Stimulated activated CD4-positive, alpha-beta T cell treated with anti-CD3 and anti-CD28 coated beads, Interleukin-15, amount 100 ng/mL, for 1 hour (primary cell): ENCODE data around the gene MTX1.
"Not testable (repeated sequence)": the region's sequence is repeated elsewhere in the genome, so short reads cannot be mapped to it uniquely, and the experiment has no call there.

Experiments used
- DNase-seq, 2 donors: peaks; one replicate each; pipeline ENCODE4 v3.0.0-alpha.2; 2020; ENCODE audit warnings: low read depth in 1 of 2, low spot score in 1 of 2

The MTX1 gene

GRCh38 chr1:155208541-155209311 is at the start of gene MTX1:
TSS of gene MTX1 (plus strand) at chr1:155208695. CDS start at chr1:155208805, 110 bp downstream.
- peak; percentile 77 to 81 for DNase-seq

- no peak for DNase-seq
Observed at GRCh38 chr1:155158991-155159390, 49.5 kb upstream of the MTX1 start.

- DNase-seq, result no peak
Observed at GRCh38 chr1:155160128-155160527, 48.4 kb upstream of the MTX1 start.

GRCh38 chr1:155162631-155163030 is 45.9 kb upstream of the MTX1 start:
- not testable (repeated sequence) for DNase-seq

- DNase-seq, result not testable (repeated sequence)
Observed at GRCh38 chr1:155163785-155164184, 44.7 kb upstream of the MTX1 start.

- not testable (repeated sequence) for DNase-seq
Observed at GRCh38 chr1:155164625-155165024, 43.9 kb upstream of the MTX1 start.

- no peak for DNase-seq
Observed at GRCh38 chr1:155166051-155166470, 42.4 kb upstream of the MTX1 start.

GRCh38 chr1:155166471-155167165 is 41.9 kb upstream of the MTX1 start:
- no peak for DNase-seq

- peak; percentile 74 for DNase-seq
Observed at GRCh38 chr1:155167166-155168104, 41.1 kb upstream of the MTX1 start.

GRCh38 chr1:155168105-155168445 is 40.4 kb upstream of the MTX1 start:
- not testable (repeated sequence) for DNase-seq

GRCh38 chr1:155168456-155169210 is 39.9 kb upstream of the MTX1 start:
- no peak for DNase-seq

- DNase-seq, result no peak
Observed at GRCh38 chr1:155169541-155169940, 39.0 kb upstream of the MTX1 start.

GRCh38 chr1:155170101-155170785 is 38.3 kb upstream of the MTX1 start:
- no peak for DNase-seq

- no peak for DNase-seq
Observed at GRCh38 chr1:155170806-155171205, 37.7 kb upstream of the MTX1 start.

GRCh38 chr1:155171836-155172731 is 36.4 kb upstream of the MTX1 start:
- DNase-seq, result no peak

GRCh38 chr1:155172732-155173477 is 35.6 kb upstream of the MTX1 start, which contains the start of gene KRTCAP2:
TSS of gene KRTCAP2 (minus strand) at chr1:155173304. CDS start at chr1:155173224, 80 bp downstream.
- peak; percentile 89 for DNase-seq

- peak in 1 of 2 donors; percentile 57 for DNase-seq
Observed at GRCh38 chr1:155173478-155174323, 34.8 kb upstream of the MTX1 start, which contains the start of gene TRIM46. TSS of gene TRIM46 (plus strand) at chr1:155173849. CDS start at chr1:155173967, 118 bp downstream.
